Inflammatory macrophage (primary cell): ENCODE results near the gene IGFLR1.
A peak's percentile ranks its signal among the peaks of the same experiment; 100 is the strongest.

Experiments
- DNase-seq, 2 donors: peaks; one replicate each; pipeline ENCODE4 v3.0.0-alpha.2; 2020 to 2022

IGFLR1 gene

GRCh38 chr19:35723671-35724070 is 18.6 kb downstream of the IGFLR1 start:
- no peak for DNase-seq

GRCh38 chr19:35722897-35723296 is 19.4 kb downstream of the IGFLR1 start:
- no peak for DNase-seq

DNA sequence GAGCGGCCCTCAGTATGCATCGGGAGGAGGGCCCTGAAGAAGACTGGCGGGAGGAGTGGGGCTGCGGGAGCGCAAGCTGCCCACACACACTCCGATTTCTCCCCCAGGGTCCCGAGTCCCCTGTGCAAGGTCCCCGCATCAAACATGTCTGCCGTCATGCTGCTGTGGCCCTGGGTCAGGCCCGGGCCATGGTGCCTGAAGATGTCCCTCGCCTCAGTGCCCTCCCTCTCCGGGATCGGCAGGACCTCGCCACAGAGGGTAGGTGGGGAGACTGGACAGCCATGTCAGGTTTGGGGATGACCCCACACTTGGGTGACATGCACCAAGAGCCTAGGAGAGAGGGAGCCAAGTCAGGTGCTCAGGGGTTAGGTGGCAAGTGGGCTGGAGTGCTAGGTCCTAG is 19.8 kb downstream of the IGFLR1 start:
- DNase-seq, result no peak

DNA sequence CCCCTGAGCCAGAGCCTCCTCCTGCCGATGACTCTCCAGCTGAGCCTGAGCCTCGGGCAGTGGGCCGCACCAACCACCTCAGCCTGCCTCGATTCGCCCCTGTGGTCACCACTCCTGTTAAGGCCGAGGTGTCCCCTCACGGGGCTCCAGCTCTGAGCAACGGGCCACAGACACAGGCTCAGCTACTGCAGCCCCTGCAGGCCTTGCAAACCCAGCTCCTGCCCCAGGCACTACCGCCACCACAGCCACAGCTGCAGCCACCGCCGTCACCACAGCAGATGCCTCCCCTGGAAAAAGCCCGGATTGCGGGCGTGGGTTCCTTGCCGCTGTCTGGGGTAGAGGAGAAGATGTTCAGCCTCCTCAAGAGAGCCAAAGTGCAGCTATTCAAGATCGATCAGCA is 20.9 kb downstream of the IGFLR1 start:
- no peak for DNase-seq

DNA sequence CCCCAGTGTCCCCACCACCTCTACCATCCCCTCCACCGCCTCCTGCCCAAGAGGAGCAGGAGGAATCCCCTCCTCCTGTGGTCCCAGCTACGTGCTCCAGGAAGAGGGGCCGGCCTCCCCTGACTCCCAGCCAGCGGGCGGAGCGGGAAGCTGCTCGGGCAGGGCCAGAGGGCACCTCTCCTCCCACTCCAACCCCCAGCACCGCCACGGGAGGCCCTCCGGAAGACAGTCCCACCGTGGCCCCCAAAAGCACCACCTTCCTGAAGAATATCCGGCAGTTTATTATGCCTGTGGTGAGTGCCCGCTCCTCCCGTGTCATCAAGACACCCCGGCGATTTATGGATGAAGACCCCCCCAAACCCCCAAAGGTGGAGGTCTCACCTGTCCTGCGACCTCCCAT is 21.6 kb downstream of the IGFLR1 start:
- no peak for DNase-seq

DNA sequence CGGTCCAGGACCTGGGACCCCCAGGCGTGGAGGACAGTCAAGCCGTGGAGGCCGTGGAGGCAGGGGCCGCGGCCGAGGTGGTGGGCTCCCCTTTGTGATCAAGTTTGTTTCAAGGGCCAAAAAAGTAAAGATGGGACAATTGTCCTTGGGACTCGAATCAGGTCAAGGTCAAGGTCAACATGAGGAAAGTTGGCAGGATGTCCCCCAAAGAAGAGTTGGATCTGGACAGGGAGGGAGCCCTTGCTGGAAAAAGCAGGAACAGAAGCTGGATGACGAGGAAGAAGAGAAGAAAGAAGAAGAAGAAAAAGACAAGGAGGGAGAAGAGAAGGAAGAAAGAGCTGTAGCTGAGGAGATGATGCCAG is 22.1 kb downstream of the IGFLR1 start:
- DNase-seq, result no peak

DNA sequence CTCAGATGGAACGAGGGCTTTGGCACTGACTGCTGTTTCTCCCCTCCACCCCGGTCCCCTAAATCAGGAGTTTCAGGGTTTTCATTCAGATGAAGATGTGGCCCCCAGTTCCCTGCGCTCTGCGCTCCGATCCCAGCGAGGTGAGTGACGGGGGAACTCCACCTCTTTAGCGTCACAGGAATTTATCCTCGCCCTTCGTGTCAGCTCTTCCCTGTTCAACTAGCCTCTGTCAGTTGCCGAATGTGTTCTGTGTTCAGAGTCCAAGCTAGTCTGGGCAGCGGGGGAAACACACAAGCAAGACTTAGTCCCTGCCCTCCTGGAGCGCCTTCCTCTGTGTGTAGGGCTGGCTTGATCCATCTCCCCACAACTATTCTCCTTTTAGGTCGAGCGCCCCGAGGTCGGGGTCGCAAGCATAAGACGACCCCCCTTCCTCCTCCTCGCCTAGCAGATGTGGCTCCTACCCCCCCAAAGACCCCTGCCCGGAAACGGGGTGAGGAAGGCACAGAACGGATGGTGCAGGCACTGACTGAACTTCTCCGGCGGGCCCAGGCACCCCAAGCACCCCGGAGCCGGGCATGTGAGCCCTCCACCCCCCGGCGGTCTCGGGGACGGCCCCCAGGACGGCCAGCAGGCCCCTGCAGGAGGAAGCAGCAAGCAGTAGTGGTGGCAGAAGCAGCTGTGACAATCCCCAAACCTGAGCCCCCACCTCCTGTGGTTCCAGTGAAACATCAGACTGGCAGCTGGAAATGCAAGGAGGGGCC is 22.7 kb downstream of the IGFLR1 start:
- no peak for DNase-seq

DNA sequence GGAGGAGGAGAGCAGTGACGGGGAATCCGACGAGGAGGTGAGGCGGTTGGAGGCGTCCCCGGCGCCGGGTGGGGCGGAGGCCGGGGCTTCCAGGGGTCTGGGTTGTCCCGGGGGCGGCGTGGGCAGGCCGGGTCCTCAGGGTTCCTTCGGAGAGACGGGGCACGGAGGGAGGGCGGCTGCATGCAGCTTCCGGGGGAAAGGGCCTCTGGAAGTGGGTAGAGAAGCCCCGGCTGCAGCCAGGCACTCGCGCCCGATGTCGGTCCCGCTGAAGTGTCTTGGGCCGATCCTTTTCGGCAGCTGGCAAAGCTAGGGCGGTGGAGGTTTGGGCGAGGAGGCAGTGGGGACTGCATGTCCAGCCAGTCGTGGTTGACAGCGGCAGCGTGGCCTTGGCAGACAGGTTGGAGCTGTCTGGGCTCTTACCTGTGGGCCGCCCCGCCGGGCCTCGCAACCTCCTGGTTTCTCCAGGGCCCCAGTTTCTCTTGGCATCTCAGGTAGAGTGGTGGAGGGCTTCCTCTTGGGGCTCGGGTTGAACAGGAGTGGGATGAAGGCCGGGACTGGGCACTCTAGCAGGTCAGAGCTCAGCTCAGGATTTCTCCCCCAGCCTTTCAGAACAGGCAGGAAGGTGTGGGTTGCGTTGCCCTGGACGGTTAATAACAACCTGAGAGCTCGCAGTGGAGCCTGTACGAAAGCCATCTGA is 23.8 kb downstream of the IGFLR1 start:
- DNase-seq, result peak; percentile 26 to 36

GRCh38 chr19:35717665-35718344 is 24.4 kb downstream of the IGFLR1 start, which contains the start of gene KMT2B:
KMT2B (plus strand) TSS chr19:35718003; CDS start chr19:35718019, 16 bp downstream.
- DNase-seq, result no peak

DNA sequence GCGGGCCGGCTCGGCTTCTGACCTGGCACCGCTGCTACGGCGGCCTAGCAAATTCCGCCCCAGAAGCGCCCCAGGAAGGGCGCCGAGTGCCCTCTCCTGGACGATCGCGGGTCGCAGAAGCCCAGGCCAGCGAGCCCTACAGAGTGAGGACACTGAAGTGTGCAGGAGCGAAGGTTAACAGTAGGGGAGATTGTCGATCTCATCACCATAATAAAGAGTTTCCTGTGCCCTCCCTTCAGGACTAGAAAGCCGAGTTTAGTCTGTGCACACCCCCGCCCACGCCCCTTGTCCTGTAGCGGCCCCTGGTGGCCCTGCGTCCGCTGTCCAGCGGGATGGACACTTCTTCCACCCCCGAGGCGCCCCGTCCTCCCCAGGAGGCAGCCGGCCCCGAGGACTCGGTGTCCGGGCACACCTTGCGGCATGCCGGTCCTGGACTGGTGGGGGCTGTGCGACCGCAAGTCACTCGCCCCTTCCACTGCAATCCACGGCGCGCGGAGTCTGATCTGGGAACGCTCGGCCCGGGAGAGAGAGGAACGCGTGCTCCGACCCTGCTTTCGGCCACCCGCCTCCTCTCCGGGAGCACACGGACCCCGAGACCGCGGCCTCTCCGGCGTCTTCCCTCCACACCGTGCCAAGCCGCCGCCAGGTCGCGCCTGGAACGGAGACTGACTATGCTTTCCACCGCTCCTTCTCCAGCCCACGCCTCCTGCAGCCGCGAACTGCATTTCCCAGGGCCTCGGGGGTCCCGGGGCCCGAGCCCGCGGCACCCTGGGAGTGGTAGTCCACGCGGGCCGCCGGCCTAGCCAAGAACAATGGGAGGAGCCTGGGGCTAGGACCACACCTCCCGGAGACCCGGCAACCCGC is 25.2 kb downstream of the IGFLR1 start:
- DNase-seq, result peak; percentile 92 to 96

DNA sequence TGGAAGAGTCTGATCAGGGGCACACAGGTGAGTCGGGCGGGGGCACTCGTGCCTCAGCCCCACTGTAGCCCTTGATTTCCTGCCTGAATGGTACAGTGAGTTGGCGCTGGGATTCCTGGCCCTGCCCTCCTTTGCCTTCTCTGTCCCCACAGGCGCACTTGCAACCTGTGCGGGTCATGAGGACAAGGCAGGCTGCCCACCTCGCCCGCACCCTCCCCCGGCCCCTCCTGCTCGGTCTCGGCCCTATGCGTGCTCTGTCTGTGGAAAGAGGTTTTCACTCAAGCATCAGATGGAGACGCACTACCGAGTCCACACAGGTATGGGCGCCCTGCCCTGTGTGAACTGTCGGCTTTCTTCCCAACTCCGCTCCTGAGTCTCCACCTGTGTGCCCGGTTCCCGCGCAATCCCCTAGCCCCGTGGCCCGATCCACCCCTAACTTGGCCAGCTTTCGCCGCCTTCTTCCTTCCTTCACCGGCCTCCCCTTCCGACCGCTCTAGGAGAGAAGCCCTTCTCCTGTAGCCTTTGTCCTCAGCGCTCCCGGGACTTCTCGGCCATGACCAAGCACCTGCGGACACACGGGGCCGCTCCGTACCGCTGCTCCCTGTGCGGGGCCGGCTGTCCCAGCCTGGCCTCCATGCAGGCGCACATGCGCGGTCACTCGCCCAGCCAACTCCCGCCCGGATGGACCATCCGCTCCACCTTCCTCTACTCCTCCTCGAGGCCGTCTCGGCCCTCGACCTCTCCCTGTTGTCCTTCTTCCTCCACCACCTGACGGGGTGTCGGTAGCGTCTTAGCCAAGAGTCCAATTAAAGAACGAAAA is 26.1 kb downstream of the IGFLR1 start:
- no peak for DNase-seq

DNA sequence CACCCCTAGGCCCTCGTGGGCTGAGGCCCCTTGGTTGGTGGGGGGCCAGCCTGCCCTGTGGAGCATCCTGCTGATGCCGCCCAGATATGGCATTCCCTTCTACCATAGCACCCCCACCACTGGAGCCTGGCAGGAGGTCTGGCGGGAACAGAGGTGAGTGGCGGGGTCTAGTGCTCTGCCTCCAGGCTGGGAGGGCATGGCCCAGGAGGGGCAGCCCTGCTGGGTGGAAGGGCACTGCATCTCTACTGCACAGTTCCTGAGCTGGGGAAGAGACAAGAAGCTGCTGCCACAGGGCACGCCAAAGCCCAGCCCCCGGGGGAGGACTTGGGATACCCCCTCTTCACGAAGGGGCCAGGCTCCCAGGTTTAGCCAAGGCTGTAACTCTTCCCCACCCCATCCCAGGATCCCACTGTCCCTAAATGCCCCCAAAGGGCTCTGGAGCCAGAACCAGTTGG is 26.9 kb downstream of the IGFLR1 start:
- DNase-seq, result no peak

- DNase-seq, result no peak
Observed at GRCh38 chr19:35714601-35715354, 27.5 kb downstream of the IGFLR1 start.

DNA sequence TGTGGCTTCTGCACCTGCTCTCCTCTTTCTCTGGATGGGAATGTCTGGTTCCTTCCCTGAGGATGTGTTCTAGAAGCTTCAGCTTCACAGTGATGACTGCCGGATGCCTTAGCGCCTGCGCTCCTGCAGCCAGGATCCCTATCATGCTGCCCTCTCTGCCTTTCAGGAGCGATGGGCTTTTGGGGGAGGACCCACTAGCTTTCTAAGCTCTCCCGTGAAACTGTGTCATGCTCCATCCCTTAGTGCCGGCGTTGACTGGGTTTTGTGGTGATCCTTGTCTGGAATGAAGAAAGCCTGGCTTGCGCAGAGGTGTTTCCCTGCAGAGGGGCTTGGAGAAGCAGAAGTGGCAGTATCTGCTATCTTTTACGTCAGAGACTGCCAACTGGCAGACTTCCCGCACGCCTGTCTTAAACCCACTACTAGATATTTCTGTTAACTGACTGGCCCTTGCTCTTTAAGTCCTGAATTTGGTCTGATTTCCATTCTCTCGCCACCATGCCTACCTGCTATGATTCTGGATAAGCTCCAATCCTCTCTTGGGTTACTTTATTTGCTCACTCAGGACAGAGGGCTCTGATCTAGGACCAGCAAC is 28.3 kb downstream of the IGFLR1 start:
- DNase-seq, result no peak

GRCh38 chr19:35713506-35713850 is 28.8 kb downstream of the IGFLR1 start:
- DNase-seq, result no peak

GRCh38 chr19:35712567-35713505 is 29.4 kb downstream of the IGFLR1 start:
- DNase-seq, result no peak

- no peak for DNase-seq
Observed at GRCh38 chr19:35710784-35711723, 31.2 kb downstream of the IGFLR1 start.

DNA sequence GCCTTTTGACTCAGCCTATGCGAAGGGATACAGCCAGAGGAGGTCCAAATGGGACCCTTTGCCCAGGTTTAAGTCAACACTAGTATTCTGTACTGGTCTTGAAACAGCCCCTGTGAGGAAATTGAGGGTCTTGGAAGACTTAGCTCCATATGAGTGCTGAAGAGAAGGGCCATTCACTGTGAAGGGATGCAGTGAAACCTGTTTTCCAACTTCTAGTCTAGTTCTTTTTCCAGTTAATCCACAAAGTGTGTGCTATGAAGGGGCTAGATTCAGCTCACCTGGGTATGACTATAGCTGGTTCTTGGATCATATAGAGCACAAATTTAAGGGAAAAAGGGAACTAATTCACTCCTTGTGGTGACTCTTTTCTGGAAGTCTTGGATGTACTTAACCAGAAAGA is 33.9 kb downstream of the IGFLR1 start:
- DNase-seq, result no peak
